Gastroesophageal sphincter (tissue), 3 donors: ENCODE results near the gene CLEC4D.

Experiments used
- POLR2A ChIP-seq, 2 donors: fragments of 450-650 bp; IDR thresholded peaks; one replicate each; pipeline ENCODE4 v1.6.1; 2017; ENCODE audit warnings: antibody characterized with exemption in 2 of 2, mild to moderate bottlenecking in 2 of 2, moderate library complexity in 1 of 2
- TF ChIP-seq, protein P1 (sequence below), 4 experiments: fragments of 200-600 bp in 2 of 4; fragments of 450-650 bp in 2 of 4; sonication (generic) in 1 of 4; IDR thresholded peaks; one replicate each; pipeline ENCODE4 v1.5.1; 2017 to 2019; ENCODE audit warnings: antibody characterized with exemption in 4 of 4, mild to moderate bottlenecking in 2 of 4, moderate library complexity in 2 of 4

DNA sequence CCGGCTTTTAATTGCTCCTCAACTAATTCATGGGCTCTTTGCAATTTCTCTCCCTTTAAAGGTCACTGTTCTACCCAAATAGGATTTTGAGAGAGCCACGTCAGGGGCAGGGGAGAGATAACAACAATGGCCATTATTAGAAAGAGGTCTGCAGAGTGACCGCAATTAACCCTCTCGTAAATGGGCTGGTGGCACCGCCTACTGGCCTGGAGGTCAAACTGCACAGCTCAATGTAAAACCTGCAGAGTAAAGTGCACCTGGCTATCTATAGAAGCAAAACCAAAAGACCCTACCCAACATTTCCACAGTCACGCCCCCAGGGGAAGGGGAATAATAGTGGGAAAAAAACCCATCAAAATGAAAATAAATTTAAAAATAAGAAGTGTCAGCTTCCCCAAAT, 49.0 kb downstream of the CLEC4D start:
- TF ChIP-seq, protein P1, sequence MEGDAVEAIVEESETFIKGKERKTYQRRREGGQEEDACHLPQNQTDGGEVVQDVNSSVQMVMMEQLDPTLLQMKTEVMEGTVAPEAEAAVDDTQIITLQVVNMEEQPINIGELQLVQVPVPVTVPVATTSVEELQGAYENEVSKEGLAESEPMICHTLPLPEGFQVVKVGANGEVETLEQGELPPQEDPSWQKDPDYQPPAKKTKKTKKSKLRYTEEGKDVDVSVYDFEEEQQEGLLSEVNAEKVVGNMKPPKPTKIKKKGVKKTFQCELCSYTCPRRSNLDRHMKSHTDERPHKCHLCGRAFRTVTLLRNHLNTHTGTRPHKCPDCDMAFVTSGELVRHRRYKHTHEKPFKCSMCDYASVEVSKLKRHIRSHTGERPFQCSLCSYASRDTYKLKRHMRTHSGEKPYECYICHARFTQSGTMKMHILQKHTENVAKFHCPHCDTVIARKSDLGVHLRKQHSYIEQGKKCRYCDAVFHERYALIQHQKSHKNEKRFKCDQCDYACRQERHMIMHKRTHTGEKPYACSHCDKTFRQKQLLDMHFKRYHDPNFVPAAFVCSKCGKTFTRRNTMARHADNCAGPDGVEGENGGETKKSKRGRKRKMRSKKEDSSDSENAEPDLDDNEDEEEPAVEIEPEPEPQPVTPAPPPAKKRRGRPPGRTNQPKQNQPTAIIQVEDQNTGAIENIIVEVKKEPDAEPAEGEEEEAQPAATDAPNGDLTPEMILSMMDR (IDR thresholded peaks at IDR 0.05), result no peak
- TF ChIP-seq POLR2A (IDR thresholded peaks at IDR 0.05), result no peak
